Measurements from ENCODE around the gene POLD2. TPM values are rescaled to one million over a fixed set of nuclear protein-coding genes. Genes with fewer than 3 reads are reported as not detected.

Gene POLD2
- total and polyA plus RNA-seq, 2 of the 13 experiments (the other 11 are each of a cell fraction or from before 2014, with no cell fraction given) = 87.6 to 95.1 TPM

DNA sequence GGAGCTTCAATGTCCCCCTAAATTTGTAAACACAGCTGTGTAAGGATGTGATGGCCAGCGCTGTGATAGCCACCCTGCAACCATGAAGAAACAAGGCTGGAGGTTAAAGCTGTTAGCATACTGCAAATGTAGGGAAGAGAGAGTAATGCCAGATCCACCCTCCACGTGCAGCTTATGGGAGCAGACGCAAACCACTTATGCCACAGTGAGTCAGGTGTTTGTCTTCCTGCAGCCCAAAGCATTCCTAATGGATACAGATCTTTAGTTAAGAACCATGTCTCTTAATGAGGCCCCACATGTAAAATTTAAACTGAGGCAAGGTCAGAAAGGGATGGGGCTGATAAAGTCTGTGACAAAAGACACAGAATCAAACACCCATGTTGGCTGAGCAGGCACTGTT is 31.4 kb upstream of the POLD2 start:
- Histone ChIP-seq H3K9ac (ENCODE audit: insufficient read depth, low read depth, low read length) (no peak overlapping the region), H3K4me2 (ENCODE audit: low read depth, low read length) (no peak overlapping the region), H4K20me1 (ENCODE audit: insufficient read depth, low read length) (no peaks in the 10 kb centered on the region), H3K4me1 (ENCODE audit: insufficient read depth, low read length) (peaks cover 9% of the 10 kb centered on the region), H3K27ac (ENCODE audit: extremely low read length, insufficient read depth, low read length) (no peak overlapping the region), H3K4me3 (replicated peaks in 1 of 3; ENCODE audit: insufficient read depth in 1 of 3, low read depth in 2 of 3, low read length in 3 of 3) (no peak overlapping the region), H2AFZ (ENCODE audit: low read length) (no peak overlapping the region), H3K36me3 (replicated peaks in 1 of 2; ENCODE audit: control insufficient read depth in 1 of 2, insufficient read depth in 2 of 2, low read length in 2 of 2) (no peaks in the 10 kb centered on the region), H3K27me3 (ENCODE audit: control insufficient read depth in 1 of 2, insufficient read depth in 2 of 2, low read length in 2 of 2) (peaks cover 2 to 44% of the 10 kb centered on the region in 2 experiments; a peak in 3 of 5 replicates), H3K79me2 (ENCODE audit: insufficient read depth, low read length) (no peaks in the 10 kb centered on the region), H3K9me3 (ENCODE audit: low read length) (no peaks in the 10 kb centered on the region)
- in situ Hi-C loops (cut with HindIII; ENCODE audit: extremely low pct_ligation_motif_present, low pct_unique_long_range_greater_than_20kb) = no loop called here
- TF ChIP-seq NFE2L2 (IDR thresholded peaks at IDR 0.05; ENCODE audit: low read length) (no peak), DBP (CRISPR knock-in tag; IDR thresholded peaks at IDR 0.05; ENCODE audit: not compliant biosample characterization) (no peak), ZNF296 (CRISPR knock-in tag; conservative IDR thresholded peaks at IDR 0.05) (no peak), SAP130 (CRISPR knock-in tag; IDR thresholded peaks at IDR 0.05; ENCODE audit: low read depth) (no peak), NCOA2 (CRISPR knock-in tag; IDR thresholded peaks at IDR 0.05) (no peak), KDM4B (CRISPR knock-in tag; IDR thresholded peaks at IDR 0.05) (no peak), SNAPC5 (CRISPR knock-in tag; IDR thresholded peaks at IDR 0.05; ENCODE audit: borderline replicate concordance) (no peak), ZNF224 (CRISPR knock-in tag; IDR thresholded peaks at IDR 0.05) (no peak), RAD51 (IDR thresholded peaks at IDR 0.05; ENCODE audit: borderline replicate concordance) (no peak), ARNT (IDR thresholded peaks at IDR 0.05) (no peak), ZNF260 (CRISPR knock-in tag; IDR thresholded peaks at IDR 0.05; ENCODE audit: borderline replicate concordance, low read depth) (no peak), TRAFD1 (CRISPR knock-in tag; IDR thresholded peaks at IDR 0.05; ENCODE audit: borderline replicate concordance) (no peak), ZNF569 (CRISPR knock-in tag; IDR thresholded peaks at IDR 0.05; ENCODE audit: borderline replicate concordance) (no peak), U2AF1 (optimal IDR thresholded peaks at IDR 0.05; ENCODE audit: low read depth, low read length) (no peak), PBX2 (CRISPR knock-in tag; IDR thresholded peaks at IDR 0.05) (no peak), SRSF9 (IDR thresholded peaks at IDR 0.05; ENCODE audit: borderline replicate concordance, insufficient read depth, low read depth, low read length, poor library complexity, severe bottlenecking) (no peak)
- DNase-seq (ENCODE audit: low spot score) (no peak), FAIRE-seq (no peak), ATAC-seq (no peak)
- POLR2A ChIA-PET = no interaction called here
- 62% methylated on average over 3 of the region's 3 CpGs for WGBS (ENCODE audit: low lambda C conversion rate)
- CTCF ChIA-PET (ENCODE audit: low intra/inter-chr PET ratio, low total read pairs) = no interaction called here
- intact Hi-C loops (cut with micrococcal nuclease; ENCODE audit: unreplicated experiment) = no loop called here
- no TSS peak for BruUV-seq (replicated peaks)
